SK-N-SH (cell line): ENCODE data around the gene TULP4. TPM values are rescaled to one million over a fixed set of nuclear protein-coding genes. Genes with fewer than 3 reads are reported as not detected.

Experiments used
- CTCF ChIA-PET: fragments of 300-600, 350-600 bp; formaldehyde crosslinking; extraction: SDS; loops from one replicate; lab custom pipeline; 2021; lab: Yijun Ruan, JAX
- POLR2A ChIA-PET: fragments of 350-600 bp; sonication (Branson Sonifier 250); formaldehyde crosslinking; extraction: SDS; loops from one replicate; lab custom pipeline; 2020; ENCODE audit warnings: antibody characterized with exemption, inconsistent platforms; lab: Yijun Ruan, JAX
- DNase-seq: peaks from one replicate; pipeline ENCODE4 v3.0.0; 2012
- H2AFZ ChIP-seq: fragments of 200-600 bp; sonication (generic); 2 replicates; pipeline ENCODE4 v1.8.1; 2016; ENCODE audit warnings: antibody characterized with exemption, mild to moderate bottlenecking, low read depth
- H3F3A ChIP-seq: fragments of 200-600 bp; sonication (generic); replicated peaks from 2 replicates; pipeline ENCODE3; 2016; ENCODE audit warnings: antibody characterized with exemption, mild to moderate bottlenecking; ENCODE audit not compliant: insufficient read depth
- H3K27ac ChIP-seq, 2 experiments: fragments of 200-500 bp in 1 of 2; fragments of 200-600 bp in 1 of 2; sonication (Bioruptor generic) in 1 of 2; sonication (generic), shearing (Covaris generic) in 1 of 2; 2 replicates each; pipeline versions ENCODE4 v1.5.1 to v1.6.1; 2014 to 2016; ENCODE audit warnings: low read depth in 2 of 2, inconsistent platforms in 1 of 2, low read length in 1 of 2, mild to moderate bottlenecking in 1 of 2, mixed read lengths in 1 of 2
- H3K27me3 ChIP-seq: fragments of 200-600 bp; sonication (generic), shearing (Covaris generic); 2 replicates; pipeline ENCODE4 v1.6.1; 2016; ENCODE audit warnings: mixed run types; ENCODE audit not compliant: insufficient read depth
- H3K36me3 ChIP-seq, 2 experiments: fragments of 200-500 bp in 1 of 2; fragments of 200-600 bp in 1 of 2; sonication (Bioruptor generic) in 1 of 2; sonication (generic) in 1 of 2; replicated peaks in 1 of 2; 2 replicates each; pipeline versions ENCODE3 to v1.5.1; 2014 to 2016; ENCODE audit warnings: low read length in 1 of 2, mild to moderate bottlenecking in 1 of 2; ENCODE audit not compliant: insufficient read depth in 2 of 2, control insufficient read depth in 1 of 2
- H3K4me1 ChIP-seq, 2 experiments: fragments of 200-500 bp in 1 of 2; fragments of 200-600 bp in 1 of 2; sonication (Bioruptor generic) in 1 of 2; sonication (generic), shearing (Covaris generic) in 1 of 2; 2 replicates each; pipeline versions ENCODE4 v1.5.1 to v1.6.1; 2014 to 2016; ENCODE audit warnings: low read depth in 1 of 2, low read length in 1 of 2, mixed run types in 1 of 2; ENCODE audit not compliant: insufficient read depth in 2 of 2, control insufficient read depth in 1 of 2
- H3K4me2 ChIP-seq: fragments of 200-600 bp; sonication (generic), shearing (Covaris generic); 2 replicates; pipeline ENCODE4 v1.6.1; 2017; ENCODE audit warnings: mixed run types
- H3K4me3 ChIP-seq, 2 experiments: fragments of 200-500 bp in 1 of 2; fragments of 200-600 bp in 1 of 2; sonication (Bioruptor generic) in 1 of 2; sonication (generic), shearing (Covaris generic) in 1 of 2; 2 replicates each; pipeline versions ENCODE4 v1.5.1 to v1.8.1; 2014 to 2016; ENCODE audit warnings: low read depth in 2 of 2, inconsistent platforms in 1 of 2, low read length in 1 of 2, mild to moderate bottlenecking in 1 of 2, mixed read lengths in 1 of 2, moderate library complexity in 1 of 2
- H3K79me2 ChIP-seq: fragments of 200-600 bp; sonication (generic); 2 replicates; pipeline ENCODE4 v1.8.1; 2017; ENCODE audit warnings: mild to moderate bottlenecking; ENCODE audit not compliant: insufficient read depth
- H3K9ac ChIP-seq: fragments of 200-600 bp; sonication (generic); 2 replicates; pipeline ENCODE4 v1.6.1; 2017; ENCODE audit warnings: mixed run types
- H3K9me2 ChIP-seq: fragments of 200-600 bp; sonication (generic); 2 replicates; pipeline ENCODE4 v1.6.1; 2017; ENCODE audit warnings: mixed run types
- H3K9me3 ChIP-seq: fragments of 200-600 bp; sonication (generic); 2 replicates; pipeline ENCODE4 v1.6.1; 2017; ENCODE audit warnings: mixed run types, mild to moderate bottlenecking, moderate library complexity
- H4K20me1 ChIP-seq: fragments of 200-600 bp; sonication (generic); 2 replicates; pipeline ENCODE4 v1.6.1; 2017; ENCODE audit warnings: mild to moderate bottlenecking, mixed run types; ENCODE audit not compliant: insufficient read depth
- CHD2 ChIP-seq: fragments of 150-350 bp; IDR thresholded peaks from 2 replicates; pipeline ENCODE4 v1.6.1; 2018; ENCODE audit warnings: low read length; ENCODE audit not compliant: partially characterized antibody
- CTCF ChIP-seq: fragments of 200-600 bp; sonication (generic); IDR thresholded peaks from 2 replicates; pipeline ENCODE4 v1.6.1; 2017; ENCODE audit warnings: antibody characterized with exemption, mild to moderate bottlenecking, moderate library complexity
- EZH2phosphoT487 ChIP-seq: fragments of 200-600 bp; sonication (generic); IDR thresholded peaks from 2 replicates; pipeline ENCODE4 v1.6.1; 2017; ENCODE audit warnings: low read depth, mixed run types, mild to moderate bottlenecking, antibody characterized with exemption, moderate library complexity, borderline replicate concordance
- GATA2 ChIP-seq: sonication (generic); formaldehyde crosslinking; IDR thresholded peaks from 2 replicates; pipeline ENCODE4 v1.5.0; 2020; ENCODE audit warnings: mild to moderate bottlenecking, missing genetic modification reagents
- MAX ChIP-seq: IDR thresholded peaks from 2 replicates; pipeline ENCODE4 v1.4.0; 2012; ENCODE audit warnings: low read depth
- MEF2A ChIP-seq: IDR thresholded peaks from 2 replicates; pipeline ENCODE4 v1.4.0; 2012; ENCODE audit warnings: low read depth, borderline replicate concordance
- RAD21 ChIP-seq: IDR thresholded peaks from 2 replicates; pipeline ENCODE4 v1.6.1; 2012; ENCODE audit warnings: mild to moderate bottlenecking, low read length
- RCOR1 ChIP-seq: fragments of 150-350 bp; IDR thresholded peaks from 2 replicates; pipeline ENCODE4 v1.6.1; 2017; ENCODE audit warnings: antibody characterized with exemption, low read length
- REST ChIP-seq: IDR thresholded peaks from 2 replicates; pipeline ENCODE4 v1.6.1; 2012; ENCODE audit warnings: mild to moderate bottlenecking, low read depth, low read length, moderate library complexity
- SIN3A ChIP-seq: IDR thresholded peaks from 2 replicates; pipeline ENCODE4 v1.6.1; 2012; ENCODE audit warnings: low read depth, mild to moderate bottlenecking, low read length, moderate library complexity, borderline replicate concordance
- SMC3 ChIP-seq: IDR thresholded peaks from 2 replicates; pipeline ENCODE4 v1.6.1; 2012; ENCODE audit warnings: low read depth, low read length, improper control_type of control experiment
- TEAD4 ChIP-seq: IDR thresholded peaks from 2 replicates; pipeline ENCODE4 v1.4.0; 2012; ENCODE audit warnings: mild to moderate bottlenecking, borderline replicate concordance; ENCODE audit not compliant: insufficient read depth
- USF1 ChIP-seq: IDR thresholded peaks from 2 replicates; pipeline ENCODE4 v1.4.0; 2012; ENCODE audit warnings: low read depth, borderline replicate concordance
- USF2 ChIP-seq: fragments of 150-350 bp; IDR thresholded peaks from 2 replicates; pipeline ENCODE4 v1.6.1; 2017; ENCODE audit warnings: antibody characterized with exemption, low read length, low read depth, borderline replicate concordance
- YY1 ChIP-seq: IDR thresholded peaks from 2 replicates; pipeline ENCODE4 v1.4.0; 2012; ENCODE audit warnings: low read depth, mild to moderate bottlenecking
- ZBTB33 ChIP-seq: IDR thresholded peaks from 2 replicates; pipeline ENCODE4 v1.4.0; 2012; ENCODE audit warnings: low read depth, borderline replicate concordance
- WGBS: methylation state at CpG from one replicate; pipeline ENCODE4 v1.1.6; 2017; ENCODE audit warnings: low lambda C conversion rate; 5-methylcytosine and 5-hydroxymethylcytosine counted together
- polyA plus RNA-seq, 3 experiments: library from polyadenylated mRNA; depleted of rRNA; stranded (reverse); fragments of >200 nt; gene quantifications; 2 replicates each; pipeline ENCODE4 v1.2.3, GENCODE V29; 2012

The TULP4 gene
- polyA plus RNA-seq, 1 of the 3 experiments (the other 2 are of a cell fraction) = 5.9 TPM

GRCh38 chr6:158415666-158416065, 103.4 kb downstream of the TULP4 start:
- peaks cover 25% of the 10 kb centered on the region in 2 experiments; a peak in 3 of 4 replicates for H3K4me1 ChIP-seq
- no peak overlapping the region for H3K4me3 ChIP-seq
- peaks cover 34% of the 10 kb centered on the region for H3F3A ChIP-seq
- 92% methylated on average over 7 of the region's 7 CpGs for WGBS
- CTCF ChIA-PET = no interaction called here
- H3K36me3 ChIP-seq = peaks cover 18 to 26% of the 10 kb centered on the region in 2 experiments
- no peak for DNase-seq
- H3K9ac ChIP-seq = no peak overlapping the region
- no peak for TF ChIP-seq RCOR1
- no peak for TF ChIP-seq USF1
- no peak for TF ChIP-seq SIN3A
- no peak for TF ChIP-seq EZH2phosphoT487
- TF ChIP-seq CHD2 = no peak
- no peak for TF ChIP-seq RAD21
- TF ChIP-seq MAX = no peak
- no peak for TF ChIP-seq REST
- no peak for TF ChIP-seq GATA2 (CRISPR knock-in tag)
- TF ChIP-seq YY1 = no peak
- TF ChIP-seq MEF2A = no peak
- TF ChIP-seq CTCF = no peak
- no peak for TF ChIP-seq TEAD4
- no peak for TF ChIP-seq USF2
- TF ChIP-seq ZBTB33 = no peak
- TF ChIP-seq SMC3 = no peak
- H3K27me3 ChIP-seq = no peaks in the 10 kb centered on the region
- no peak overlapping the region for H2AFZ ChIP-seq
- POLR2A ChIA-PET = no interaction called here
- H3K4me2 ChIP-seq = no peak overlapping the region
- H3K79me2 ChIP-seq = peaks cover 21% of the 10 kb centered on the region
- H4K20me1 ChIP-seq = 0 out of 2 replicates have a peak, but pooled peaks cover 4% of the 10 kb centered on the region
- H3K9me3 ChIP-seq = peaks cover 13% of the 10 kb centered on the region; the same call in 1 of the 2 replicates
- no peaks in the 10 kb centered on the region for H3K9me2 ChIP-seq
- H3K27ac ChIP-seq = no peak overlapping the region; a peak in 1 of 4 replicates
